NK-92 treated with Interleukin-12 subunit alpha and Interleukin-12 subunit beta, amount 100 ng/mL, for 24 hours (cell line): Measurements from ENCODE around the gene TRIM63.
"Not testable (repeated sequence)": the region's sequence is repeated elsewhere in the genome, so short reads cannot be mapped to it uniquely, and the experiment has no call there.

ENCODE experiments used
- DNase-seq: peaks from one replicate; lab custom pipeline; 2025; lab: John Stamatoyannopoulos, UW

Gene TRIM63

DNA sequence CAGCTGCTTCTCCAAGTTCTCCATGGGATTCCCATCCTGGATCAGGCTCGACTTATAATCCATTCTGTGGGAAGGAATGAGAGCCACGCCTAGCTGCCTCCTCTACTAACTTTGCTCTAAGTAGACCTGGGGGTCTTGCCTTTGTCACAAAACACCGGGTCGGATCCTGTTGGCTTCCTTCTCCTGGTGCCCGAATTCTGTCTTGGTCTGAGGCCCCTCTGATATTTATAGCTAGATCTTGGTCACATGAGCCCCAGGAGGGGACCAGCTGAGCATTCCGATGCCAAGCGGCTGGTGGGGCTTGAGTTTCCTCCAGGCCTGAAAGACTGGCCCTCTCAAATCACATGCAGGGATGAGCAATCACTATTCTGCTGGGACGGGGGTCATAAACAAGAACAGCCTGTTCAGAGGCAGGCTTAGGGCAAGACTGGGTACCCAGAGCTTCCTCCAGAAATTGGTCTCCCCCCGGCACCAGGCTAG lies at the start of gene TRIM63:
TRIM63 (minus strand) TSS at position 199 of the 480 bp plus-strand sequence; CDS start at position 63, 136 bp downstream.
- DNase-seq, result no peak

DNA sequence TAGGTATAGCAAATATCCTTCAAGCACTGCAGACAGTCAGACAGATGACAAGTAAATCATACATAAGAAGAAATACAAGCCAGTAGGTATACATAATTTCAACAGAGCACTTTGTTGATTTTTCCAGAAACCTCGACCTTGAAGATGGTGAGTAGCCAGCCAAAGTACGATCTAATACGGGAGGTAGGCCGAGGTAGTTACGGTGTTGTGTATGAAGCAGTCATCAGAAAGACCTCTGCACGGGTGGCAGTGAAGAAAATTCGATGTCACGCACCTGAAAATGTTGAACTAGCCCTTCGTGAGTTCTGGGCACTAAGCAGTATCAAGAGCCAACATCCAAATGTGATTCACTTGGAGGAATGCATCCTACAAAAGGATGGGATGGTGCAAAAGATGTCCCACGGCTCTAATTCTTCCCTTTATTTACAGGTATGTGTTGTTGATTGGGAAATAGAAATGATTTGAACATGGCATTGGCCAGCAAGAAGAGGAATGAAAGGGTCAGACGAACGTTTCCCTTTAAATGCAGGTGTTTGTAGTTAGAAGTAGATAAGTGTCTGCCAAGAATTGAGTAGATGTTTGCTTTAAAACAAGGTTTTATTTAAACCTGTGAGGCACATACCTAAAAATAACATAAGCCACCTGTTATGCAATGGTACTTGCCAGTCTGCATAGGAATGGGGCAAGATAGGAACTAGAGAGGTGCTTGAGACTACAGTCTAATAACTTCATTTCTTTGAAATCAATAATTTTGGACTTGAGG lies 46.9 kb upstream of the TRIM63 start:
- no peak for DNase-seq

DNA sequence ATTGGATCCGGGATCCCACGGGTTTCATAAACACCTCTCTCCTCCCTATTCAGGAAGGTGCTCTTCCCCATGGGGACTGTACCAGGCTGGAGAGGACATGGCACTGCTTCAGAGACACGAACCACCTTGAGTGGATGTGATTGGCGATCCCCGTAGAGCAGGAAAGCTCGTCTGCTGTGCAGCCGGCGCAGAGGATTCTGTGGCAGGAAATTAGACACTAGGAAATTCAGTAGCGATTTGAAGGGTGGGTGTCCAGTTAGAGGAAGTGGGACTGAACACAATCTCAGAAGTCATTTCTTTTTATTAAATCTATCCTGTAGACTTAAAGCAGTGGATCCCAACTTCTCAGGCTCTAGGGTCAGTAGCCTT lies 45.0 kb upstream of the TRIM63 start:
- DNase-seq, result no peak

DNA sequence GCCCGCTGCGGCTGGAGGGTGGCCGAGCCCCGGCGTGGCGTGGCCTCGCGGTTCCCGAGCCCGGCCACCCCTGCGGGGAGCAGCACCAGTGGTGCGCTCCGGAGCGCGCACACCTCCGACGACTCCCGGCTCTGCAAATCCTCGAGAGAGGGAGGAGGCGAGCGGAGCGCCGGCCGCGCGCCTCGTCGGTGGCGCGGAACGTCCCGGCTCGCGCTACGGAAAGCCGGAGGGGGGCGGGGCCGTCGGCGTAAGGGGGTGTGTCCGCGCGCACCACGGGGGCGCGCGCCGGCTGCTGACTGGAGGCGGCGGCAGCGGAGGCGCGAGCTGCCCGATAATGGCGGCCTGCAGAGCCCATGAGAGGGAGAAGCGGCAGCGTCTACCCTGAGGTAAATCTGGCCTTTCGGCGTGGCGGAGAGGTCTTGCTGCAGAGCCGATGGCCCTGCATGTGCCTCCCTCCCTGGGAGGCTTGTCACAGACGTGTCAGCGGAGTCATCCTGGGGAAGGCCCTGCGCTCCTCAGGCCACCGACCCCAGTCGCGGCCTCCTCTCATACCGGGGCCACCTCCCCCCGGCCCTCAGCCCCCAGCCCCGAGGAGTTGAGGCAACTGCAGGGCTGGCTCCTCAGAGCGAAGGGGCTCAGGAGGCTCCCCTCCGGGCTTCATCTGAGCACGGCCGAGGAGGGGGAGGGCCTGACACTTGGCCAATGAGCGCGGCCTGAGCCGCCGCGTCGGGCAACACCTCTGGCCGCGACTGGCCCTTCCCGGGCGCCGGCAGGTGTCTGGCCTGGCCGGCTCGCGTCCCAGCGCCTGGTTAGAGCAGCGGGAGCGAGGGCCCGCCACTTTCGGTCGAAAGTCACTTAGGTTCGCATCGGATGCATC lies 44.3 kb upstream of the TRIM63 start, which contains the start of gene PDIK1L:
PDIK1L (plus strand) TSS at position 295 of the 877 bp plus-strand sequence. CDS start 2,485 bp downstream, outside the sequence.
- DNase-seq, result peak; percentile 86

DNA sequence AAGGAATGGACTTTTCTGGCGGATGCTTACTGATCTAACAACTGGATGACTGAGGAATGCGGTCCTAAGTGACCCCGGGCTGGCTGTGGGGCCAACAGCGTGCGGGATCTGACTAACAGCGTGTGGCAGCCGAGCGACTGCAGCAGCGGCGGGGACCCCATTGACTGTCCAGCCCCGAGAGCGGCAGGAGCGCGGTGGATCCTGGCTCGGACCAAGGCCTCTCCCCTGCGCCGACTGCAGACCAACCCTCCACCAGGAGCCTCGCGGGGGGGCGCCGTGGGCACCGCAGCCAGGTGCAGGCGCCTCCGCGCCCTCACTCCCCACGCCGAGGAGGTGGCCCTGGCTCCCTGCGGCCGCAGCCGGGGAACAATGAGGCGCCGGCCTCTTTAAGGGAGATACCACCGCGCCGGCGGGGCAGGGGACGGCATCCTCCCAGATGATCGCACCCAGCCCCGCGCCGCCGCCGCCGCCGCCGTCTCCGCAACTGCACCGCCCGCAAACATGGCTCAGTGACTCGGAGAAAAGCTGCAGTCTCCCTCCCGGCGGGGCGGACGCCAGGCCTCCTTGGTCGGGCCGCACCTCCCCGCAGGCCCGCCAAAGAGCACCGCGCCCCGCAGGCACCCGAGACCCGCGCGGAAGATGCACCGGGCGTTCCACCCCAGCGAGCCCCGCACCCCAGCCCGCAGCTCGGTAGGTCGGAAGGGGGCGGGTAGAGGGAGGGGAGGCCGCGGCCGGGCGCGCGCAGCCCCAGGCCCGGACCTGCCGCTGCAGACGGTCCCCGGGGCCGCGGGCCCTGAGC lies 43.5 kb upstream of the TRIM63 start:
- DNase-seq, result peak; percentile 67

DNA sequence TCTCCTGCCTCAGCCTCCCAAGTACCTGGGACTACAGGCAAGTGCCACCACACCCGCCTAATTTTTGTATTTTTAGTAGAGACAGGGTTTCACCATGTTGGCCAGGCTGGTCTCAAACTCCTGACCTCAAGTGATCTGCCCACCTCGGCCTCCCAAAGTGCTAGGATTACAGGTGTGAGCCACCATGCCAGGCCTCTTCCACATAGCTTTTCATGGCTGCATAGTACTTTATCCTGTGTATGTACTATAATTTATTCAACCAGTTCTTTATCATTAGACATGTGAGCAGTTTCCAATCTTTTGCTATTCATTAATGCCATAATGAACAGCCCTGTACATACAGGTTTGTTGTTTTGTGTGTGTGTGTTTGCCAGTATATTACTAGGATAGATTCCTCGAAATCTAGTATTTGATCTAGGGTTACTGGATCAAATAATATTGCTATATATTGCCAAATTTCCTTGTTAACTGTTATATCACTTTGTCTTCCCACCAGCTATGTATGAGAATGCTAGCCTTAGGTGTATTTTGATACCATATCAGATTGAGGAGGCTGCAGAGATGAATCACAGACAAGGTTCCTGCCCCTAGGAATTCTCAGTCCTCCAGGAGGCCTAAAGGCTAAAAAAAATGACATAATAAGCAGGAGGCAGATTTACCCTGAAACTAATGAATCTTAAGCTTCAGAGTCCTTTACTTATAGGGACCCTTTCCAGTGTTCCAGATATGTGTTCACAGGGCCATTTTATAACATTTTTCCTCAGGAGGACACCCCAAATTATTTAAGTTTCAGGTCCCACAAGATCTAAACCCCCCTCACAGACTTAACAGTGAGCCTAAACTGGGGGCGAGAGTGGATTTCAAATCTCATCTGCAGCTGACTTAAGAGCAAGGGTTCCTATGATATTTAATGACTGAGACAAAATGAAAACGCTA lies 42.1 kb upstream of the TRIM63 start:
- no peak for DNase-seq

DNA sequence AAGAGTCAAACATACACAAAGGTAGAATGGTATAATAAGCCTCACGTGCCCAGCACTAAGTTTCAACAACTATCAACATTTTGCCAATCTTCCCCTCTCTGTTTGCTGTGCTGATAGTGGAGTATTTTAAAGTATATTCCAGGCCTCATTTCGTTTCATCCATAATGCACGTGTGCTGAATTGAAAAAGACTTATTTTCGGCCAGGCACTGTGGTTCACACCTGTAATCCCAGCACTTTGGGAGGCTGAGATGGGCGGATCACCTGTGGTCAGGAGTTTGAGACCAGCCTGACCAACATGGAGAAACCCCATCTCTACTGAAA lies 37.8 kb upstream of the TRIM63 start:
- not testable (repeated sequence) for DNase-seq

DNA sequence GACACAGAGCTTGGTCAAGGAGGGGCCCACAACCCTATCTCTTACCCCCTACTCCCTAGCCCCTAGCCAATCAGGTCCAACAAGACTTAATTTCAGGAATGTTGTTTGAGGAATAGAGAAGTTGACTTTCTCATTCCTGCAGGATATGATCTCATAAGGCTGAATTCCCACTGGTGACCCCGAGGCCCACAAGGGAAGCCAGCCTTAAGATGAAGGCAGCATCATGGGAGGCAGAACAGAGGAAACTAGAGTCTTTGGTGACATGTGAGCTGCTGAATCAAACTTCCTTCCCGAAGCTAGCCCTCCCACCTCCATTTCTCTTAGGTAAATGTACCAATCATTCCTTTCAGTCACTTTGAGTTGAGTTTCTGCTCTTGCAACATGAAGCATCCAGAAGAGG lies 35.1 kb upstream of the TRIM63 start:
- DNase-seq, result no peak

DNA sequence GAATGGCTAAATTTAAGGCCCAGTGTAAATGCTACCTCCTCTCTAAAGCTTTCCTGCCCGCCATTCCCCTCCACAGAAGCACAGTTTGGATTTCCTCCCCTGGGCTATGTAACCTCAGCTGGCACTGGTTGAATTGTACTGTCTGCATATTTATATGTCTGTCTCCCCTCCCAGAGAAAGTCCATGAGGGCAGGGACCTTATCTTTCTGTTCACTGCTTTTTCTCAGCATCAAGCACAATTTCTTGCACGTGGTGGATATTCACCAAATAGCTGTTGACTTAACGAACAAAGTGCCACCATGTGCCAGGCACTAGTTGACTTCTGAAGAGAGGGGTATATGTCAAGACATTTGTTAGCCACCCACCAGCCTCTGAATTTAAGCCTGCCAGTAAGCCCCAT lies 34.7 kb upstream of the TRIM63 start:
- no peak for DNase-seq

DNA sequence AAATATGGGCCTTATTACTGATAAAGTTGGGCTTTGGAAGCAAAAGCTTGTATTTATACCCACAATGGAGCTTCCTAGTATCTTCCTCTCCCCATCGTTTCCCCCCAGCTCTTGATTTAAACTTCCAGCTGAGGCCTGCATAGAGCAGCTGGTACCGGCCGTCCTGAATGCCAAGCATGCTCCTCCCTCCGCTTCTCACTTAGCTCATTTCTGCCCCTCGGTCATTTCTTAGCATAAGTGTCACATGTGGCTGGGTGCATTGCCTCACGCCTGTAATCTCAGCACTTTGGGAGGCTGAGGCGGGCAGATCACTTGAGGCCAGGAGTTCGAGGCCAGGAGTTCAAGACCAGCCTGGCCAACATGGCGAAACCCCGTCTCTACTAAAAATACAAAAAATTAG lies 32.8 kb upstream of the TRIM63 start:
- not testable (repeated sequence) for DNase-seq

DNA sequence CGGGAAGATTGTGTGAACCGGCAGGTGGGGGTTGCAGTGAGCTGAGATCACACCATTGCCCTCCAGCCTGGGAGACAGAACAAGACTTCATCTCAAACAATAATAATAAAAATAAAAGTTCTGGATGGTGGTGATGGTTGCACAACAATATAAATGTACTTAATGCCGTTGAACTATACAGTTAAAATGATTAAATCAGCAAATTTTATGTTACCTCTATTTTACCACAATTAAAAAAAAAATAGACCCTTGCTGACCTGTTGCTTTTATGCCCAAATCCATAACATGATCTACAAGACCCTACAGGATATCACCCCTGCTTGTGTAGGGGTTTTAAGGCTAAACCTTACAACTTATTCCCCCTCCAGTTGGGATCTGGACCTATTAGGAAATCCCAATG lies 32.4 kb upstream of the TRIM63 start:
- no peak for DNase-seq

DNA sequence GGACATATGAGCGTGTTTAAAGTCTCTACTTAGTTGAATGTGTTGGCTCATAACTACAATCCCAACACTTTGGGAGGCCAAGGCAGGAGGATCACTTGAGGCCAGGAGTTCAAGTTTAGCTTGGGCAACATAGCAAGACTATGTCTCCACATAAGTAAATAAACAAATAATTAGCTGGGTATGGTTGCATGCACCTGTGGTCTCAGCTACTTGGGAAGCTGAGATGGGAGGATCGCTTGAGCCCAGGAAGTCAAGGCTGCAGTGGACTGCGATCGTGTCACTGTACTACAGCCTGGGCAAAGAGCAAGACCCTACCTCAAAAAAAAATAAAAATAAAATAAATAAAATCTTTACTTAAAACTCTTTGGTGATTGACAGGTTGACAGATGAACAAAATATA lies 31.2 kb upstream of the TRIM63 start:
- DNase-seq, result no peak

DNA sequence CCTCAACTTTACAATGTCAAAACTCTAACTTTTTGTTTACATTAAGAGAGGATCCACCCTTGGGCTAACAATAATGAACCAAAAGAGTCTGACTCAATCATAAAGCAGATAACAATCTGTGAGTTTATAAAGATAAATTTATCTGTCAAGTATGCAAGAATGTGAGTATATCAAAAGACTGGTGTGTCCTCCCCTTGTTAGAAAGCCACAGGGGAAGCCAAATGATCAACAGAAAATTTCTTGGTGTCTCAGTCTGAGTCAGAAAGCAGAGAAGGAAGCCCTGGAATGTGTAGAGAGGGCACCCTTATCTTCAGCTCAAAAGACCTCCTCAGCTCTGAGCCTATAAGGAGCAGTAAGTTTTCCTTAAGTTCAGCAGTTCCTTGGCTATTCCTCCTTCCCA lies 30.3 kb upstream of the TRIM63 start:
- no peak for DNase-seq

DNA sequence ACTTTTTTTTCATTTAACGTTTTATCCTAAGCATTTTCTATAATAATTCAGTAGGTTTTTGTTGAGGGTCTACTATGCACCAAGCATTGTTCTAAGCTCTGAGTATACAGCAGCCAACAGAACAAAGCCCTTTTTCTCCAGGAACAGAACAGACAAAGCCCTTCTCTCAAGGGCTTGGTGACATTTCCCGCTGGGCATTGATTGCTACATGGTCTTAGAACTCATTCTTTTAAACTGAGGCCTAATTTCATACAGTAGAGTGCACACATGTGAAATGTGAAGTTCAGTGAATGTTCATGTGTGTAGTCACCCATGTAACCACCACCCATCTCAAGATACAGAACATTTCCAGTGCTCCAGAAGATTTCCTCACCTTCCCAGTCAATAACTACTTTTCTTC lies 29.0 kb upstream of the TRIM63 start:
- DNase-seq, result no peak

DNA sequence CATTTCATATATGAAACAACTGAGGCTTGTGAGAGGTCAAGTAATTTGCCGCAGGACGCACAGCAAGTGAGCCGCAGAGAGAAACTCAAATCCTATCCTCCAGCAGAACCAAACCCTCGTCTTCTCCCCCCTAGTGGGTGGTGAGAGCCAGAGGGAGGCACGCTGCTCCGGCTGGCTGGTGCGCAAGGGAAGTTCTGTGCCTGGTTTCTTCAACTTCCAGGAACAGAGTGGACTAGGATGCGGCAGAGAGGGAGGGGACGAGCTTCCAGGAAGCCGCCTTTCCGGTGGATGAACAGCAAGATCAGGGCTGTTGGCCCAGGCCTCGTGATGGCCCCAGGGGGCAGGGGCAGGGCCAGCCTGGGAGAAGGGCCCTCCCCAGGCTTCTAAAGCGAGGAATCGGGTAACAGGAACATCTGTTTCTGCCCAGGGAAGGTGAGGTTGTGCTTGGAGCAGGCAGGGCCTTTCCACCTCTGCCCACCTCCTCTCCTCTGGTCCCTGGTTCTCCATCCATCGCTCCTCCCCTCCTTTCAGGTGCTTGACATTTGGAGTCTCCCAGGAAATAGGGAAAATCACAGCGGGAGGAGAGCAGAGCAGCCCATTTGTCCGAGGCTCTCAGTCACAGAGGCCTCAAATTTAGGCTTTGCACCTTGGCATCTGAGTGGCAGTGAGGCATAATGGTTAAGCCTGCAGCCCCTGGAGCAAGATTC lies 27.4 kb upstream of the TRIM63 start:
- DNase-seq, result no peak

DNA sequence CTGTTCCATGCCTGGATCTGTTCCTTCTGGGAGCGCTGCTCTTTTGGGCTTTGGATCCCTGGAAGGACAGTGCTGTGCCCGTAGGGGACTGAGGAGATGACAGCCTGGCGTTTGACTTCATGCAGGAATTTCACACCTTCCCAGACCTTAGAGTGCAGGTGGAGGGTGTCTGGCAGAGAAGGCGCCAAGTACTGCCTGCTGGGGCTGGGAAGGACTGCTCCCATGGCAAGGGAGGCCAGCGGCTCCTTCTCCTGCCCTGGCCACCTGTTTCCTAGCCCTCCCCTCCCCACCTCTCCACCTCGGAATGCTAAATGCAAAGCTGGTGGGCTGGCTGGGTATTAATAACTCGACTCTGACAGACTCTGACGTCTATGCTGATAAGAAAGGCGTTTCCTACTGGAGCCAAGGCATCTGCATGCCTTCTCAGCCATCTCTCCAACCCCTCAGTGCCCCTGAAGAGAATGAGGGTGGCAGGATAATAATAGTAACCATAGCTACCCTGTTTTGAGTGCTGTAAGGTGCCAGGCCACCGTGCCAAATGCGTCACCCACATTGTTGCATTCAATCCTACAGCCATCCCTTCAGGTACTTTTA lies 26.7 kb upstream of the TRIM63 start:
- no peak for DNase-seq

DNA sequence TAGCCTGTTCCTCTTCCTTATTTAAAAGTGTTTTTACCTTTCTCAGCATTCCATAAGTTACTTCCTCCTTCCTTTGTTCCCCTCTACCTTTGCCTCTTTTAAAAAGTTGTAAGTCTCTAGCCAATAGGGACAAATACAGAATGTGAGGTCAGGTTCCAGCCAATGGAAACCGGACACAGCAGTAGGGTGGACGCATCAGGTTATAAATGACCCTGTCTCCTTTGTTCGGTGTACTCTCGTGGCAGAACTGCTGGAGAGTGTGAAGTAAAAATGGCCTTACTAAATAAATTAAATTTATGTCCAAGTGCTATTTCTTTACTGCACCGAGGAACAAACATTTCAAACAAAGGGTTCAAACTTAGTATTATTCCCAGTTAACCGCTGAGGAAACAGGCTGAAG lies 26.1 kb upstream of the TRIM63 start:
- DNase-seq, result not testable (repeated sequence)

DNA sequence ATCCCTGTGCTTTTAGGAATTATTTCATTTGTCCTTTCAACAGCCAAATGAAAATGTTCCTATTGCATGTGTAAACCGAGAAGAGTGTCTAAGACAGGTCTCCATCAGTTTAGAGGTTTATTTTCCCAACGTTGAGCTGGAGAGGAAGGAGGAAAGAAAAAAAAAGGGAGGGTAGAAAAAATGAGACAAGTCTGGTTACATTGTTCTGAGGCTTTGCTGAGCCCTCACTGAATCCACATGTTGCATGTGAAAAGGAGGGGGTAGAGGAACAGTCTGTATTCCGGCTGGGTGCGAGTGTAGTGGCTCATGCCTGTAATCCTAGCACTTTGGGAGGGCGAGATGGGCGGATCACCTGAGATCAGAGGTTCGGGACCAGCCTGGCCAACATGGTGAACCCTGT lies 25.0 kb upstream of the TRIM63 start:
- no peak for DNase-seq

DNA sequence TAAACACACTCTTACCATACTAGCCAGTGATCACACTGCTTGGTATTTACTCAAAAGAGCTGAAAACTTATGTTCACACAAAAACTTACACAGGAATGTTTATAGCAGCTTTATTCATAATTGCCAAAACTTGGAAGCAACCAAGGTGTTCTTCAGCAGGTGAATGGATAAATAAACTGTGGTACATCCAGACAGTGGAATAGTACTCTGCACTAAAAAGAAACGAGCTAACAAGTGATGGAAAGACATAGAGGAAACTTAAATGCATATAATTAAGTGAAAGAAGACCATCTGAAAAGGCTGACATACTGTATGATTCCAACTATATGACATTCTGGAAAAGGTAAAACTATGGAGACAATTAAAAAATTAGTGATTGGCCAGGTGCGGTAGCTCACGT lies 23.5 kb upstream of the TRIM63 start:
- no peak for DNase-seq

DNA sequence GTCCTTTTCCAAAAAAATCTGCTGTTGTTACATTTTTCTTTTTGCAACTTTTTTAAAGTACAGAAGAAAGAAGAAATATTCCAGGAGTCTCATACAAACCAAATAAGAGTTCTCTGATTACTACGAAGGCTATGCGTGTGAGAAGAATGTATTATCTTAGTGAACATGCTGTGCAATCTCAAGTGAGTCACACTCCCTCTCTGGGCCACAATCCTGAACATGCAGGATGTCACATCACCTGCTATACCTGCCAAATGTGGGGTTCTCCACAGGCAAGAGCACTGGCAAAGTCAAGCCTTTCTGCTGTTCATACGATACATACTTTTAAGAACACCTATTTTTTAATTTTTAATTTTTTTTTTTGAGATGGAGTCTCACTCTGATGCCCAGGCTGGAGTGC lies 21.7 kb upstream of the TRIM63 start:
- DNase-seq, result no peak
